ENCODE data around the gene CCDC126.

Gene CCDC126

GRCh38 chr7:23628370-23628769 lies 31.2 kb downstream of the CCDC126 start:
- TF ChIP-seq CTCF (IDR thresholded peaks at IDR 0.05; ENCODE audit: low read depth, low read length), result no peak

GRCh38 chr7:23633417-23633816 lies 36.2 kb downstream of the CCDC126 start:
- TF ChIP-seq CTCF (IDR thresholded peaks at IDR 0.05; ENCODE audit: low read depth, low read length), result no peak
- H3K4me3 ChIP-seq (ENCODE audit: low read depth, low read length), result no peak overlapping the region

More at GRCh38 chr7:23628370-23628769, 31.2 kb downstream of the CCDC126 start:
- no peak overlapping the region for H3K4me3 ChIP-seq (ENCODE audit: low read depth, low read length)

DNA sequence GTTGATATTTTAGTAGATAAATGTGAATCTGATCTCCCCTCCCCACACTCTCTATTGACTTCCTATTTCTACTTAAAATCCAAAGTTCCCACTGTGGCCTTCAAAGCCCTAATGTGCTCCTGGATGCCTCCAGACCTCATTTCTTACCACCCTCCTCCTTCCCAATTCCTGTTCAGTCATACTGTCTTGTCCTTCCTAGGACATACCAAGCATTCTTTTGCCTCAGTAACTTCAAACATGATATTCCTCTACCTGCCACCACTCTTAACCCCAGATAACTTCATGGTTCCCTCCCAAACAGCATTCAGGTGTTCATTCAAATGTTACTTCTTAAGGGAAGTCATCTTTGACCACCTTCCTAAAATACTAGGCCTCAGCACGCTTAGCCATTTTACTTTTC lies 48.6 kb downstream of the CCDC126 start:
- TF ChIP-seq CTCF (IDR thresholded peaks at IDR 0.05; ENCODE audit: low read depth, low read length), result no peak
- H3K4me3 ChIP-seq (ENCODE audit: low read depth, low read length), result no peak overlapping the region

DNA sequence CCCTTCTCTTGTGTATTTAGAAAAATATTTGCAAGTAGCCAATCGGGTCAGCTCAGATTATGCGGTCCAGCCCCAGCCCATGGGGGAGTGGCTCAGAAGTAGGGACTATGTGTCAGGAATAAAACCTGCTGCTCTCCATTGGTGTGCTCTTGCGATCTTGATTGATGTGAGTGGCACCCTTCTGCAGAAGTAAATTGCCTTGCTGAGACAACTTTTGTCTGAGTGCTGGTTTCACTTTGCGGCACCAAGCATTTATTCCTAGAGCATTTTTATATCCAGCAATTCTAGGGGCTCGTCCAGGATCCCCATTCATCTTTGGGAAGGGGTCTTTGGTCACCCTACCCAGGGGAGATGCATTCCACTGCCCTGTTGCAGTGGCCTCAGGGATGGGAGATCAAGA lies 56.8 kb downstream of the CCDC126 start:
- TF ChIP-seq CTCF (IDR thresholded peaks at IDR 0.05; ENCODE audit: low read depth, low read length), result no peak
- H3K4me3 ChIP-seq (ENCODE audit: low read depth, low read length), result no peak overlapping the region

GRCh38 chr7:23654508-23654907 lies 57.3 kb downstream of the CCDC126 start:
- 0 out of 2 replicates have a peak, but pooled peaks have one; percentile 19 for TF ChIP-seq CTCF (IDR thresholded peaks at IDR 0.05; ENCODE audit: low read depth, low read length)
- H3K4me3 ChIP-seq (ENCODE audit: low read depth, low read length), result no peak overlapping the region

- no peak overlapping the region for H3K4me3 ChIP-seq (ENCODE audit: low read depth, low read length)
- TF ChIP-seq CTCF (IDR thresholded peaks at IDR 0.05; ENCODE audit: low read depth, low read length), result no peak
These were observed 58.3 kb downstream of the CCDC126 start for GRCh38 chr7:23655433-23655832.

DNA sequence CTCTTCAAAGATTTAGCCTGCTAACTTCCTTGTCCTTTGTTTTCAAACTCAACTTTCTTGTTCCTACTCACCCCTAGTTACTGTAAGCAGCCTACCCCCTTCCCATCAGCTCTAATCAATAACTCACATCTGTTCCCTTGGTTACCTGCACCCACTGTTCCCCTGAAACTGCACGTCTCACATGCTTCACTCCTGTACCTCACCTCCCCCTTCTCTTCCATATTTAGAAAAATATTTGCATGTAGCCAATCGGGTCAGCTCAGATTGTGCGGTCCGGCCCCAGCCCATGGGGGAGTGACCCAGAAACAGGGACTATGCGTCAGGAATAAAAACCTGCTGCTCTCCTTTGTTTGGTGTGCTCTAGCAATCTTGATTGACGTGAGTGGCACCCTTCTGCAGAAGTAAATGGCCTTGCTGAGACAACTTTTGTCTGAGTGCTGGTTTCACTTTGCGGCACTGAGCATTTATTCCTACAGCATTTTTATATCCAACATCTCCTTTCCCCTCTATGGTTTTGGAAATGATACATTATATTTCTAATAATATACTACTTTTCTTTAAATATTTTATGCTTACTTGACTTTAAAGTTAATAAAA lies 61.7 kb downstream of the CCDC126 start:
- TF ChIP-seq CTCF (IDR thresholded peaks at IDR 0.05; ENCODE audit: low read depth, low read length), result no peak
- H3K4me3 ChIP-seq (ENCODE audit: low read depth, low read length), result no peak overlapping the region
